Activated naive CD4-positive, alpha-beta T cell treated with anti-CD3 and anti-CD28 coated beads for 36 hours (primary cell): Measurements from ENCODE around the gene ENDOU. TPM values are rescaled to one million over a fixed set of nuclear protein-coding genes. Genes with fewer than 3 reads are reported as not detected.
A peak's percentile ranks its signal among the peaks of the same experiment; 100 is the strongest.

ENCODE experiments used
- CTCF ChIA-PET: fragments of 350-600 bp; sonication (Branson Sonifier 250); formaldehyde crosslinking; loops from one replicate; lab custom pipeline; 2021; ENCODE audit warnings: antibody characterized with exemption; lab: Charles Lee
- DNase-seq: peaks from one replicate; pipeline ENCODE4 v3.0.0-alpha.2; 2020
- H3K27ac Mint-ChIP-seq: one replicate; pipeline ENCODE4 v1.8.0; 2021; ENCODE audit warnings: mild to moderate bottlenecking, mixed read lengths
- H3K27me3 Mint-ChIP-seq: one replicate; pipeline ENCODE4 v1.8.0; 2021; ENCODE audit warnings: low read depth, mixed read lengths
- H3K36me3 Mint-ChIP-seq: one replicate; pipeline ENCODE4 v1.8.0; 2021; ENCODE audit warnings: low read depth, mixed read lengths
- H3K4me1 Mint-ChIP-seq: one replicate; pipeline ENCODE4 v1.8.0; 2021; ENCODE audit warnings: low read depth, mixed read lengths
- H3K4me3 Mint-ChIP-seq: one replicate; pipeline ENCODE4 v1.8.0; 2021; ENCODE audit warnings: mild to moderate bottlenecking, moderate library complexity, mixed read lengths
- H3K9me3 Mint-ChIP-seq: one replicate; pipeline ENCODE4 v1.8.0; 2021; ENCODE audit warnings: mixed read lengths
- intact Hi-C: fragments of 100-400 bp; cut with micrococcal nuclease; formaldehyde crosslinking; loops from one replicate; pipeline ENCODE4 v1.15.1; 2023
- total RNA-seq, 2 experiments: library from RNA; stranded (reverse); gene quantifications; one replicate each; pipeline ENCODE4 v1.2.3, GENCODE V29; 2021

ENDOU gene
- total RNA-seq, 2 experiments from 2014 or later: 0.15 TPM; not detected in 1

DNA sequence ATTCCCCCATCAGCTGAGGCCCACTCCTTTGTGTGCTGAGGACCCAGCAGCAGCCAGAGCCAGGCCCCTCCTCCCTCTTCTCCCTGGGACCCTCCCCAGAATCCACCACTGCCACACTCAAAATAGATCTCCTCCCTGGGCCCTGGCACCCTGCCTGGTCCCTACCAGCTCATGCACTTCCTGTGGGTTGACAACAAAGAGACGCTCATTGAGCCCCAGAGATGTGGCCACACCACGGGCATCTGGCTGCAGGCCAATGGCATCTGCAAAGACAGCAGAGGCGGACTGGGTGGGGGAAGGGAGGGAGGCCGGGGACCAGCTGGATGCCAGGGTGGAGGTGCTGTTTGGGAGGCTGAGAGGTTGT is 16.0 kb upstream of the ENDOU start:
- Mint-ChIP-seq H3K4me1 (peaks cover 19% of the 10 kb centered on the region), H3K36me3 (no peaks in the 10 kb centered on the region), H3K27me3 (no peaks in the 10 kb centered on the region), H3K9me3 (no peaks in the 10 kb centered on the region), H3K27ac (no peak overlapping the region), H3K4me3 (no peak overlapping the region)
- peak; percentile 65 for DNase-seq
- CTCF ChIA-PET: interaction anchor here (0.6 to 12.6 kb wide), 26 partner anchors 10 to 1002 kb away, joined by 3 to 728 read pairs (median 13); partner anchors contain the start of genes ENDOU, RAPGEF3, RPAP3 and SLC48A1
- intact Hi-C loops: loop anchor here (5.0 to 10.0 kb wide), 2 partner anchors 206 to 423 kb away; no protein-coding TSS in a partner anchor

DNA sequence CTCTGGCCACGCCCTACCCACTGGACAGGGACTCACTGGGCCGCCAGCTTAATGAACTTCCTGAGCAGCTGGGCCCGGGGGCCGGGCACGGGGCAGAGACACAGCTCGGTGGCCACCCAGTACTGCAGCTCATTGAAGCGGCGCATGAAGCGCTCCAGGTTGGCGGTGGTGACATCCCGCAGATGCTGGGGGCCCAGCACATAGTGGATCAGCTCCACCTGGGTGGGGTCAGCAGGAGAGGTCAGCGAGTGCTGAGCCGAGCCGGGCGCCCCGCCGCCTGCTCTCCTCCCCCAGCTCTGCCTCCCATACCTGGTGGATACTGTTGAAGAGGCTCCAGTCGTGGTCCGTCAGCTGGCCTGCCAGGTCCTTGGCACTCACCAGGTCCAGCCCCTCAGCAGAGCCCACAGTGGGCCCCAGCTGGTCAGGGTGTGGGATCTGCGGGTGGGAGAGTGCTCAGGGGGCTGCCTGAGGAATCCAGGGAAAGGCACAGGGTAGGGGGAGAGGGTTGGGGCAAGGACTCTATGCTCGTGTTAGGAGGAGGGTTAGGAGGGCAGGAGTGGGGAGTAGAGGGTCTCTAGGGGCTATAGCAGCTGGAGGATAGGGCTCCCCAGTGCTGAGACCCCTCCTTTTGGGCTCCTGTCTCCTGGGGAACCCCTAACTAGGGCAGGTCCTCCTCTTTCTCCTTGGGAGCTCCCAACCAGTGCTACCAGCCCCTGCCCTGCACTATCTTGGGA is 15.5 kb upstream of the ENDOU start:
- DNase-seq: no peak
- H3K4me1 Mint-ChIP-seq: peaks cover 19% of the 10 kb centered on the region
- H3K27ac Mint-ChIP-seq: no peak overlapping the region
- CTCF ChIA-PET: interaction anchor here (0.8 to 12.6 kb wide), 15 partner anchors 10 to 708 kb away, joined by 3 to 728 read pairs (median 22); partner anchors contain the start of genes ENDOU, RAPGEF3 and SLC48A1
- H3K36me3 Mint-ChIP-seq: no peaks in the 10 kb centered on the region
- H3K9me3 Mint-ChIP-seq: no peaks in the 10 kb centered on the region
- H3K27me3 Mint-ChIP-seq: no peaks in the 10 kb centered on the region
- intact Hi-C loops: loop anchor here (5.0 to 10.0 kb wide), 2 partner anchors 207 to 424 kb away; no protein-coding TSS in a partner anchor
- H3K4me3 Mint-ChIP-seq: no peak overlapping the region

DNA sequence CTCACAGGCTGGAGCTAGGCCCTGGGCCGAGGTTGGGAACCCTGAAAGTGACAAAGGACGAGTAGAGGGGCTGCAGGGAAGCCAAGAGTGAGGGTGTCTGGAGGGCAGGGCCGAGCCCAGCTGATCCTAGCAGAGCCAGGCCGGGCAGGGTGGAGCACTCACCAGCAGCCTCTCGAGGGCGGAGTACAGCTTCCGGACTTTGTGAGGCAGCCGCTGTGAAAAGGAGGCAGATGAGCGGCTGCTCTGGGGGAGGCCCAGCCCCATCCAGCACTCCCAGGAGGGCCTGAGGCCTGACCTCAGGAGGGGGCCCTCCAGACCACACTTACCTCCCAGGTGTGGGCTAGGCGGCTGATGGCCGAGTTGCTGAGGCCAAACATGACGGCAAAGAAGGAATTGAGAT is 14.7 kb upstream of the ENDOU start:
- H3K4me3 Mint-ChIP-seq: no peak overlapping the region
- DNase-seq: no peak
- no peaks in the 10 kb centered on the region for H3K36me3 Mint-ChIP-seq
- H3K9me3 Mint-ChIP-seq: no peaks in the 10 kb centered on the region
- intact Hi-C loops: loop anchor here (5.0 to 10.0 kb wide), 2 partner anchors 207 to 425 kb away; no protein-coding TSS in a partner anchor
- H3K27ac Mint-ChIP-seq: no peak overlapping the region
- no peaks in the 10 kb centered on the region for H3K27me3 Mint-ChIP-seq
- peaks cover 19% of the 10 kb centered on the region for H3K4me1 Mint-ChIP-seq
- CTCF ChIA-PET: interaction anchor here (1.5 to 12.6 kb wide), 7 partner anchors 18 to 707 kb away, joined by 4 to 728 read pairs (median 121); partner anchors contain the start of genes RAPGEF3 and SLC48A1

DNA sequence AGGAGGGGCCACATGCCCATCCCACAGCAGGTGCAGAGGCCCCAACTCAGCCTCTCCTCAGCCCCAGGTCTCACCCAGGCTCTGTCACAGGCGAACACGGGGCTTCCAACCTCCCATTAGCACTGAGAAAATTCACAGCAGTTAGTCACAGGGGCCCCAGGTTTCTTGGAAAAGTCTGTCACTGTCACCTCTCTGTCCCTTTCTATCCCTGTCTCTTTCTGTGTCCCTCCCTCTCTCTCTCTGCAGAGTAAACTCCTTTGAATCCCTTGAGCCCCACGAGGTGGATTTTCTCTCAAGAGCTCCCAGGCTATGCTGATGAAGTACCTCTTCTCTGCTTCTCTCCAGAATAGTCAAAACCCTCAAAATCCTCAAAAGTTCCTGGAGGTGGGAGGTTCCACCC is 14.0 kb upstream of the ENDOU start:
- Mint-ChIP-seq H3K9me3 (no peaks in the 10 kb centered on the region), H3K27me3 (no peaks in the 10 kb centered on the region), H3K4me3 (no peak overlapping the region), H3K4me1 (peaks cover 19% of the 10 kb centered on the region), H3K27ac (no peak overlapping the region), H3K36me3 (no peaks in the 10 kb centered on the region)
- DNase-seq: no peak
- intact Hi-C loops: no loop called here
- CTCF ChIA-PET: interaction anchor here (5.9 to 12.6 kb wide), 4 partner anchors 19 to 98 kb away, joined by 121 to 728 read pairs (median 364); partner anchors contain the start of genes RAPGEF3 and SLC48A1

DNA sequence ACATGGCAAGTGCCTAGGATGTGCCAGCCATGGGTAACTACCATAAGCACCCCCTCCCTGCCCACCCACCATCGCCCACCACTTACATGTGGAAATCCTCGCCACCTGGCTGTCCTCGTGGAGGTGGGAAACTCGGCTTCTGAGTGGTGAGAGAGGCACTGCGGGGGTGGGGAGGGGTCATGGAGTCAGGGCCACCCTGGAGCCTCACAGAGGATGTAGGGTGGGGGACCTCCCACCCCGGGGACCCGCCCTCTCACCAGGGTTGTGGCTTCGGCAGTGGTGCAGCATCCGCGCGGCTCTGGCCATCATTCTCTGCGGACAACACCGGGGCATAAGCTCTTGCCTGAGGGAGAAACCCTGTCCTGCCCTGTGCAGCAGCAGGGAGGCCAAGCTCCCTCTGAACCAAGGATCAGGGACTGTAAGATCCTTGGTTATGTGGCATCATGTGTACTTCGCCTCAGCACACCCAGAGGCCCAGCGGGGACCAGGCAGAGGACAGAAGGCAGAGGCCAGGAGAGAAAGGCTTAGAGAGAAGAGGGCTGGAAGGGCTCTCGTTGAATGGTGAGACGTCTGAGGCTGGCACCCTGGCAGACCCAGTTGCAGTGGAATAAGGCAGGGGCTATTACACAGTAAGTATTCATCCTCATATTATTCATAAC is 12.8 kb upstream of the ENDOU start:
- peaks cover 19% of the 10 kb centered on the region for H3K4me1 Mint-ChIP-seq
- no peaks in the 10 kb centered on the region for H3K27me3 Mint-ChIP-seq
- H3K27ac Mint-ChIP-seq: no peak overlapping the region
- no peaks in the 10 kb centered on the region for H3K9me3 Mint-ChIP-seq
- H3K4me3 Mint-ChIP-seq: no peak overlapping the region
- CTCF ChIA-PET: interaction anchor here (10.6 to 12.6 kb wide), 2 partner anchors 36 to 99 kb away, joined by 440 to 728 read pairs; partner anchors contain the start of gene SLC48A1
- no peaks in the 10 kb centered on the region for H3K36me3 Mint-ChIP-seq
- intact Hi-C loops: no loop called here
- DNase-seq: no peak

DNA sequence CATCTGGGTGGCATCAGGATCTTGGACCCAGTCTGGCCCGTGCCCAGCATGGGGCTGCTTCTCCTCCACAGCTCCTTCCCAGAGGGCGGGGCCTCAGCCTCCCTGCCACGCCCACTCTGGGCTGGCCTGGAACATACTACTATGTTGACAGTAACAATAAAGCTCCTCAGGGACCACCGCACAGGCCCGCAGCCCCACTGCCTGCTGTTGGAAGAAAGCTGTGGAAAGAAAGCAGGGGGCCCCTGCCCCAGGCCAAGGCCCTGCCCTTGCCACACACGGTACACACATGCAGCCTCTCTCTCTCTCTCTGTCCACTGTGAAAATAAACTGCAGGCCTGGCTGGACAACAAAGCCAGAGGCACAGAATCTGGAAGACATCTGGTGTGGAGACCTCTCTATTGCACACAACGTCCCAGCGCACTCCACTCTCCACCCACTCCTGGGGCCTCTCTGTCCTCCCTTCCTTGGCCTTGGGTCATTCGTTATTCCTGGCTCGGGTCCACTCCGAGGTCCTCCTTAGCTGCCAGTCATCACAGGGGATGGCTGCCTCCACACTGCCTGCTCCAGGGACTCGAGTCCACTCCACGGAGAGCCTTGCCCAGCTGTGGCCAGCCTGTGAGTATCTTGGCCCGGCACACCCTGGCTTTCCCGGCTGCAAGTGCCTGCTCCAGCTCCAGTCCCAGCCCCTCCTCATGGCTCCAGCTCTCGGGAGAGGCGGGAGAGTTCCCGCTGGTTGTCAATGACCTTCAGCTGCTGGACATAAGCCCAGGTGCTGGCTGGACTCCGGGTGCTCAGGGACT is 11.8 kb upstream of the ENDOU start:
- no peak overlapping the region for H3K27ac Mint-ChIP-seq
- peaks cover 16% of the 10 kb centered on the region for H3K4me1 Mint-ChIP-seq
- DNase-seq: no peak
- intact Hi-C loops: no loop called here
- no peaks in the 10 kb centered on the region for H3K36me3 Mint-ChIP-seq
- H3K4me3 Mint-ChIP-seq: no peak overlapping the region
- CTCF ChIA-PET: interaction anchor here (0.6 to 12.6 kb wide), 7 partner anchors 18 to 274 kb away, joined by 3 to 728 read pairs (median 4); partner anchors contain the start of gene SLC48A1
- H3K9me3 Mint-ChIP-seq: no peaks in the 10 kb centered on the region
- no peaks in the 10 kb centered on the region for H3K27me3 Mint-ChIP-seq

DNA sequence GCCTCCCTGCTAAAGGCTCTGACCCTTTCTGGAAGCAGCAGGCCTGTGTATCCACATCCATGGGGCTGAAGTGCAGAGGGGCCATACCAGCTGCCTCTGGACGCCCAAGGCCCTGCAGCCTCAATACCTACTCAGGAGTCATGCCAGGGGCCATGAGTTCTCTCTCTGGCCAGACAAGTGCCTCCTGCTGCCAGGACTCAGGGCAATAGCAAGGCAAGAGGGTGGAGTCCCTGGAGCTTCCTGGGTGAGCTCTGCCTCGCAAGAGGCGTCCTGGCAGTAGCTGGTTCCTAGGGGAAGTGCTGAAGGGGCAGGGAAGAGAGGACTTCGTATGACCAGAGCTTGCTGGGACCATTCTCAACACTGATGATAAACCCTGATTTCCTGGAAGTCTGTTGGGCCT is 10.9 kb upstream of the ENDOU start:
- intact Hi-C loops: no loop called here
- Mint-ChIP-seq H3K4me3 (no peak overlapping the region), H3K4me1 (peaks cover 12% of the 10 kb centered on the region), H3K27ac (no peak overlapping the region), H3K9me3 (no peaks in the 10 kb centered on the region), H3K36me3 (no peaks in the 10 kb centered on the region), H3K27me3 (no peaks in the 10 kb centered on the region)
- CTCF ChIA-PET: interaction anchor here (0.6 to 12.6 kb wide), 9 partner anchors 8 to 275 kb away, joined by 3 to 728 read pairs (median 4); partner anchors contain the start of genes RPAP3 and SLC48A1
- no peak for DNase-seq

DNA sequence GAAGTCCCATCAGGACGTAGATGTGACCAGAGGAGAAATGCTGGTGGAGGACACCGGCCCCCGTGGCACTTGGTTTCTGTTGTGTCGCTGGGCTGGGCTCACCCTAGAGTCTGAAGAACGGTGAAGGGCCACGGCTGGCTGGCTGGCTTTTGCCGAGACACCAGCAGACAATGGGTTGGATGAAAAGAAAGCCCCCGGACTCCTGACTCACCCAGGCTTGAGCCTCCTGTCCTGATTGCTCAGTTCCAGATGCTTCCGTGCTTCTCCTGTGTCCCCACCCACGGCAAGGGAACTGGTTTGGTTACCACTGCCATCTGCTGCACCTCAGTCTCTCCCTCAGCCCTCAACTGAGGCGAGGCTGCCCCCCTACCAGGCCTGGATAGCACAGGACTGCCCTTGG is 10.4 kb upstream of the ENDOU start:
- CTCF ChIA-PET: interaction anchor here (1.1 to 12.6 kb wide), 5 partner anchors 9 to 101 kb away, joined by 3 to 728 read pairs (median 9); partner anchors contain the start of genes RPAP3 and SLC48A1
- no peak overlapping the region for H3K4me3 Mint-ChIP-seq
- H3K9me3 Mint-ChIP-seq: no peaks in the 10 kb centered on the region
- DNase-seq: no peak
- no peak overlapping the region for H3K27ac Mint-ChIP-seq
- peaks cover 7% of the 10 kb centered on the region for H3K4me1 Mint-ChIP-seq
- no peaks in the 10 kb centered on the region for H3K36me3 Mint-ChIP-seq
- intact Hi-C loops: no loop called here
- H3K27me3 Mint-ChIP-seq: no peaks in the 10 kb centered on the region

DNA sequence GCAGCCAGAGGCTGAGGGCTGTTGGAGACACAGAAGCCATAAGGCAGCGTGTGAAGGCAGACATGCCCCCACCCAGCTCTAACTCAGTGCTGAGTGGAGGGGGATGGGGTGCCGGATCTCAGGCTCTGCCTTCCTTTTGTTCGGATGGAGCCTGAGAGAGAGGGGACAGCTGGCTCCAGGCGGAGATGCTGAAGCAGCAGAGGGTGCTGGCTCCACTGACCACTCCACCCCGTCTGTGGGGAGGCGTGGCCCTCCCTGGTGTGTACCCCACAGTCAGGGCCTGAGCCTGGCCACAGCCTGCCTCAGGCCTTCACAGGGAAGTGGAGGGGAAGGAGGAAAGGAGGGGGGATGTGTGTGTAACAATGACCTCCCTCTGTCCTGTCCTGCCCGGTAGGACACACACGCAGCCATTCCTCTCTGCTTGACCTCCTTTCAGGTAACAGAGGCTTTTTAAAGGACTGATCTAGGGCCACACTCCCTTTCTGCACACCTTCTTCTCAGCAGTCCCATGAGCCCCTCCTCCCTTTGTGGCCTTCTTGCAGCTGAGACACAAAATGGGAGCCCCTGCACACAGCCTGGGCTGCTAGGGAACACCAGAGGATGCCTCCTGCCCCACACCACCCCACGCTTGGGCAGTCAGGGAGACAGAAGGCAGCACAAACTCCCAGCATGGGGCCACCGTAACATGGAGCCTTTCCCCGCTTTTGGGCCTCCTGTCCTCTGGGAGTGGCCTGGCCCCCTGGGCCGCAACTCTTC is 9.6 kb upstream of the ENDOU start:
- Mint-ChIP-seq H3K4me1 (peaks cover 7% of the 10 kb centered on the region), H3K9me3 (no peaks in the 10 kb centered on the region), H3K27me3 (no peaks in the 10 kb centered on the region), H3K27ac (no peak overlapping the region), H3K36me3 (no peaks in the 10 kb centered on the region), H3K4me3 (no peak overlapping the region)
- CTCF ChIA-PET: interaction anchor here (1.1 to 10.6 kb wide), 3 partner anchors 8 to 39 kb away, joined by 4 to 728 read pairs (median 85); partner anchors contain the start of gene SLC48A1
- intact Hi-C loops: no loop called here
- no peak for DNase-seq

DNA sequence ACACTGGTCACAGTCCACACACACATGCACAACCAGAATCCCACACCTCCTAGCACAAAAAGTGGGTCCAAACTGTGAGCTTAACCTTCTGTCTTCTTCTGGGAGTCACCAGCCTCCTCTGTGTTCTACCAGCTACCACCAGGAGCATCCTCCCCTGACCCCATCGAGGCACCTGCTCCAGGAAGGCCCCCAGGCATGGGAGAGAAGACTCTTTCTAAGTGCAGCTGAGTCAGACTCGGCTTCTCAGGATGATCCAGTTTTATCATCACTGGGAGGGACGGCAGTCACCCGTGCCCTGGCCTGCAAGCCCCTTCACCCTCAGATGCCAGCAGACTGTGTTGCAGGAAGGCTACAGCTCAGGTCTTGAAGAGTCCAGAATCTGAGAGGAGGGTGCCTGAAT is 7.9 kb upstream of the ENDOU start:
- Mint-ChIP-seq H3K9me3 (no peaks in the 10 kb centered on the region), H3K4me3 (no peak overlapping the region), H3K27me3 (no peaks in the 10 kb centered on the region), H3K4me1 (no peaks in the 10 kb centered on the region), H3K27ac (no peak overlapping the region), H3K36me3 (no peaks in the 10 kb centered on the region)
- intact Hi-C loops: loop anchor here (2.0 kb wide), 1 partner anchor 18 kb away; no protein-coding TSS in a partner anchor
- CTCF ChIA-PET: interaction anchor here (0.5 to 7.0 kb wide), 9 partner anchors 10 to 711 kb away, joined by 3 to 85 read pairs (median 5); no protein-coding TSS in a partner anchor
- DNase-seq: no peak

DNA sequence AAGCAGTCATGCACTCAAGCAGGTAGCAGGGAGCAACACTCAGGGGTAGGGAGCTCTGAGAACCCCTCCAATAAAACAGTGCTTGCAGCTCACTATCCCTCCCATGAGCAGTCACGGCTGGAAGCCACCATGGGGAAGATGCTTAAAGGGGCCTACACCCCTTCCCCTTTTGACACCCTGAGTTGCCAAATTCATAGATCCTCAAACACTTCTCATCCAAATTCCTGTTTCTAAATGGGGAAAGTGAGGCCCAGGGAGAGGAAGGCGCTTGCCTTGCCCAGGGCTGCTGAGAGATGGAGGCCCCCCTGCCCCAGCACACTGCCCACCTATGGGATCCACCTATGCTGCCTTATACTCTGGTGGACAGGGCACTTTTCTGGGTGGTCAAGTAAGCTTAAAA is 7.2 kb upstream of the ENDOU start:
- Mint-ChIP-seq H3K27me3 (no peaks in the 10 kb centered on the region), H3K4me1 (no peaks in the 10 kb centered on the region), H3K4me3 (no peak overlapping the region), H3K9me3 (no peaks in the 10 kb centered on the region), H3K27ac (no peak overlapping the region), H3K36me3 (no peaks in the 10 kb centered on the region)
- CTCF ChIA-PET: interaction anchor here (0.9 to 7.0 kb wide), 6 partner anchors 10 to 711 kb away, joined by 3 to 85 read pairs (median 6); no protein-coding TSS in a partner anchor
- intact Hi-C loops: loop anchor here (2.0 kb wide), 1 partner anchor 18 kb away; no protein-coding TSS in a partner anchor
- DNase-seq: no peak
